DOHH2 (cell line): ENCODE data around the gene OR4D1.

ENCODE experiments used
- H3F3A ChIP-seq: fragments of 200-600 bp; sonication (generic), shearing (Covaris generic); 2 replicates; pipeline ENCODE4 v1.6.0; 2016; ENCODE audit warnings: antibody characterized with exemption, mild to moderate bottlenecking; ENCODE audit not compliant: control insufficient read depth, insufficient read depth
- H3K27ac ChIP-seq: fragments of 200-600 bp; sonication (generic); 2 replicates; pipeline ENCODE4 v1.5.1; 2014; ENCODE audit warnings: low read depth, mild to moderate bottlenecking, low read length, moderate library complexity
- H3K27me3 ChIP-seq: fragments of 200-600 bp; sonication (generic); 2 replicates; pipeline ENCODE4 v1.6.1; 2014; ENCODE audit warnings: mild to moderate bottlenecking, low read length, mixed read lengths; ENCODE audit not compliant: control insufficient read depth
- H3K36me3 ChIP-seq: fragments of 200-600 bp; sonication (generic); 2 replicates; pipeline ENCODE4 v1.6.1; 2014; ENCODE audit warnings: mild to moderate bottlenecking, low read length, moderate library complexity, mixed read lengths; ENCODE audit not compliant: control insufficient read depth
- H3K4me1 ChIP-seq: fragments of 200-600 bp; sonication (generic); 2 replicates; pipeline ENCODE4 v1.6.1; 2014; ENCODE audit warnings: mild to moderate bottlenecking, low read length, mixed read lengths; ENCODE audit not compliant: control insufficient read depth
- H3K4me2 ChIP-seq: fragments of 200-600 bp; sonication (generic); 2 replicates; pipeline ENCODE4 v1.6.0; 2014; ENCODE audit warnings: mild to moderate bottlenecking, low read length, moderate library complexity
- H3K4me3 ChIP-seq: fragments of 200-600 bp; sonication (generic); 2 replicates; pipeline ENCODE4 v1.5.1; 2014; ENCODE audit warnings: mild to moderate bottlenecking, low read length, mixed read lengths
- H3K79me2 ChIP-seq: fragments of 200-600 bp; sonication (generic); 2 replicates; pipeline ENCODE4 v1.6.1; 2014; ENCODE audit warnings: mild to moderate bottlenecking, low read length, mixed read lengths; ENCODE audit not compliant: control insufficient read depth
- H3K9me2 ChIP-seq: fragments of 200-600 bp; sonication (generic); replicated peaks from 2 replicates; pipeline ENCODE4 v1.6.1; 2014; ENCODE audit warnings: mild to moderate bottlenecking, low read length, mixed read lengths; ENCODE audit not compliant: control insufficient read depth
- H3K9me3 ChIP-seq: fragments of 200-600 bp; sonication (generic); 2 replicates; pipeline ENCODE4 v1.6.1; 2014; ENCODE audit warnings: antibody characterized with exemption, low read length, mixed read lengths; ENCODE audit not compliant: control insufficient read depth, insufficient read depth
- H4K20me1 ChIP-seq: fragments of 200-600 bp; sonication (generic); 2 replicates; pipeline ENCODE4 v1.6.0; 2014; ENCODE audit warnings: low read depth, mild to moderate bottlenecking, antibody characterized with exemption, low read length, moderate library complexity; ENCODE audit not compliant: control insufficient read depth, insufficient read depth
- EZH2phosphoT487 ChIP-seq: fragments of 200-600 bp; sonication (generic); IDR thresholded peaks from 2 replicates; pipeline ENCODE4 v1.6.1; 2017; ENCODE audit warnings: borderline replicate concordance, mild to moderate bottlenecking, antibody characterized with exemption, low read length, moderate library complexity, mixed read lengths
- TF ChIP-seq, protein P1 (sequence below): fragments of 200-600 bp; sonication (generic); IDR thresholded peaks from one replicate; pipeline ENCODE4 v1.5.1; 2014; ENCODE audit warnings: antibody characterized with exemption, mild to moderate bottlenecking, low read depth, low read length; ENCODE audit not compliant: poor library complexity, severe bottlenecking

OR4D1 gene

DNA sequence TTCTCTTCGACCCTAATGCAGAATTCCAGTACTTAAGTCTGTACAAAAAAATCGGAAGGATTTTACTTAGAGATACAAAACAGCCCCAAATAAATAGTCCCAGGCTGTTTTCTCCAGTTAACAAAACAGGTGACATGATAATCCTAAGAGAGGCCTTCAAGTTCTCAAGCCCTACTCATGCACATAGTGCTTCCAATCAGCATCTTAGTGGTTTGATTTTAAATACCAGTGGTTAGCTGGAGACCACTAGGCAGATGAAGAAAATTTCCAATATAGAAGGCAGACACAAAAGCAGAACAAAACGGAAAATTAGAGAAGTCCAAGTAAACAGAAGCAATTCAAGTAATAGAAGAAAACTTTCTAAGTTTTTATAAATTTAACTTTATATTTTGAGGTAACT is 13.4 kb downstream of the OR4D1 start:
- Histone ChIP-seq H3K4me1 (no peaks in the 10 kb centered on the region), H4K20me1 (no peaks in the 10 kb centered on the region), H3K36me3 (no peaks in the 10 kb centered on the region), H3K79me2 (no peaks in the 10 kb centered on the region), H3K9me2 (no peaks in the 10 kb centered on the region), H3K27me3 (peaks cover 29% of the 10 kb centered on the region), H3K4me2 (no peak overlapping the region), H3F3A (no peaks in the 10 kb centered on the region), H3K9me3 (no peaks in the 10 kb centered on the region), H3K4me3 (no peak overlapping the region), H3K27ac (no peak overlapping the region)
- TF ChIP-seq, protein P1, sequence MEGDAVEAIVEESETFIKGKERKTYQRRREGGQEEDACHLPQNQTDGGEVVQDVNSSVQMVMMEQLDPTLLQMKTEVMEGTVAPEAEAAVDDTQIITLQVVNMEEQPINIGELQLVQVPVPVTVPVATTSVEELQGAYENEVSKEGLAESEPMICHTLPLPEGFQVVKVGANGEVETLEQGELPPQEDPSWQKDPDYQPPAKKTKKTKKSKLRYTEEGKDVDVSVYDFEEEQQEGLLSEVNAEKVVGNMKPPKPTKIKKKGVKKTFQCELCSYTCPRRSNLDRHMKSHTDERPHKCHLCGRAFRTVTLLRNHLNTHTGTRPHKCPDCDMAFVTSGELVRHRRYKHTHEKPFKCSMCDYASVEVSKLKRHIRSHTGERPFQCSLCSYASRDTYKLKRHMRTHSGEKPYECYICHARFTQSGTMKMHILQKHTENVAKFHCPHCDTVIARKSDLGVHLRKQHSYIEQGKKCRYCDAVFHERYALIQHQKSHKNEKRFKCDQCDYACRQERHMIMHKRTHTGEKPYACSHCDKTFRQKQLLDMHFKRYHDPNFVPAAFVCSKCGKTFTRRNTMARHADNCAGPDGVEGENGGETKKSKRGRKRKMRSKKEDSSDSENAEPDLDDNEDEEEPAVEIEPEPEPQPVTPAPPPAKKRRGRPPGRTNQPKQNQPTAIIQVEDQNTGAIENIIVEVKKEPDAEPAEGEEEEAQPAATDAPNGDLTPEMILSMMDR: no peak
- no peak for TF ChIP-seq EZH2phosphoT487

DNA sequence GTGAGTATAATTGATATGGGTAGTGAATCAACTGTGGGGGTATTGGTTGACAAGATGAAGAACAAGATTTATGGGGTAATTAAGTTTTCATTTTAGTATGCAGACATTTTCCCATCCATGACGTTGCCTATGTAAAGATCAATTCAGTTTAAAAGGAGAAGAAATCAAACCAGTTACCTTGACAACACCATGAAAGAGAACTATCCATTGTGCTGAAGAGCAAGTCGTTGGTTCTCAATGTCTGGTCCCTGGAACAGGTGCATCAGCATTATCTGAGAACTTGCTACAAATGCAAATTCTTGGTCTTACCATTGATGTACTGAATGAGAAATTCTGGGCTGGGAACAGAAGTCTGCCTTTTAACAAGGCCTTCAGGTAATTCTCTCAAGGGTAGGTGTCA is 17.8 kb downstream of the OR4D1 start:
- peaks cover 31% of the 10 kb centered on the region for H3K27me3 ChIP-seq
- no peaks in the 10 kb centered on the region; the same call in 1 of the 2 replicates for H4K20me1 ChIP-seq
- H3F3A ChIP-seq: no peaks in the 10 kb centered on the region
- H3K4me1 ChIP-seq: no peaks in the 10 kb centered on the region
- H3K79me2 ChIP-seq: no peaks in the 10 kb centered on the region
- no peaks in the 10 kb centered on the region for H3K36me3 ChIP-seq
- H3K27ac ChIP-seq: no peak overlapping the region
- H3K9me2 ChIP-seq: no peaks in the 10 kb centered on the region
- TF ChIP-seq EZH2phosphoT487: no peak
- no peak overlapping the region for H3K4me2 ChIP-seq
- no peaks in the 10 kb centered on the region for H3K9me3 ChIP-seq
- H3K4me3 ChIP-seq: no peak overlapping the region

DNA sequence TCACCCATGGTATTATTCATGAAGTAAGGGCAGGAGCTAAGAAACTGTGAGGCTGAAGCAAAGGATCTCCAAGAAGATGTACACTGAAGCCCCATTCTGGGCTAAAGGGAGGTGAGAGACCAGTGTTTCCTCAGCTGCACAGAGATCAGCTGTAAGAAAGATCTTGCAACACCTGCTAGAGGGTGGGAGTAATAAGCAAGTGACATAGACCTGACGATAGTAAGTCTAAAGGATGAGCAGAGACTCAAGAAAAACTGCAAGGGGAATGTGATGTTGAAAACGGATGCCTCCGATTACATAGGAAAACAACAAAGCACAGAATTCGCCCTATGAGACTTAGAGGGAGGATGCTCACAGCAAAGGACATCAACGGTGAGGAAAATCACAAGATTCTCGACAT is 18.5 kb downstream of the OR4D1 start, which contains the start of gene OR4D2:
TSS of gene OR4D2 (plus strand) at position 301 of the 400 bp plus-strand sequence. CDS start 2,674 bp downstream, outside the sequence.
- Histone ChIP-seq H3K9me2 (no peaks in the 10 kb centered on the region), H3K4me1 (no peaks in the 10 kb centered on the region), H3K27me3 (peaks cover 33% of the 10 kb centered on the region), H3F3A (no peaks in the 10 kb centered on the region), H3K4me3 (no peak within 1 kb of the TSS), H3K9me3 (no peaks in the 10 kb centered on the region), H4K20me1 (no peaks in the 10 kb centered on the region; the same call in 1 of the 2 replicates), H3K79me2 (no peaks in the 10 kb centered on the region), H3K27ac (no peak within 1 kb of the TSS), H3K36me3 (no peaks in the 10 kb centered on the region), H3K4me2 (no peak within 1 kb of the TSS)
- no peak for TF ChIP-seq EZH2phosphoT487
- TF ChIP-seq, protein P1: no peak

DNA sequence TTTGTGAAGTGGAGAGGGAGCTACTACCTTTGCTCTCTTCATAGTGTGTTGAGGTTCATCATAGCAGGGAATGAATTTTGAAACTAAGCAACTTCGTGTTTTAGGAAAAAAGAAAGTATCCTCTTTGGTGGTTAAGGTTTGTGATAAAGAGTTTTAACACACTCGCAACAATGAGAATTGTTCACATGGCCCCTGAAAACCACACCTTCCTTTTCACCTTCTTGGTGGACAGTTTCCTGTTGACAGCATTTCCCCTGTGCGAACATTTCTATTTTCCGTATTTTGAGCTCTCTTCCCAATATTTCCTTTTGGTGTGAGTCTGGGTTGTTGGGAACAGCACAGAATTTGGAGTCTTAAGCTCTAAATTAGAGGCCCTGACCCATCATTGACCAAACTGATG is 22.4 kb downstream of the OR4D1 start:
- Histone ChIP-seq H3K4me1 (no peaks in the 10 kb centered on the region), H3K27me3 (peaks cover 20% of the 10 kb centered on the region), H3K9me2 (no peaks in the 10 kb centered on the region), H3K4me2 (no peak overlapping the region), H4K20me1 (no peaks in the 10 kb centered on the region; the same call in 1 of the 2 replicates), H3K27ac (no peak overlapping the region), H3K79me2 (no peaks in the 10 kb centered on the region), H3K36me3 (no peaks in the 10 kb centered on the region), H3K4me3 (no peak overlapping the region), H3F3A (no peaks in the 10 kb centered on the region), H3K9me3 (no peaks in the 10 kb centered on the region)
- TF ChIP-seq, protein P1: no peak
- TF ChIP-seq EZH2phosphoT487: no peak
